Smooth muscle cell (in vitro differentiated cells): ENCODE results near the gene XXYLT1. TPM values are rescaled to one million over a fixed set of nuclear protein-coding genes. Genes with fewer than 3 reads are reported as not detected.

Experiments
- DNase-seq: peaks from one replicate; lab custom pipeline; 2025; ENCODE audit not compliant: unreplicated experiment; lab: John Stamatoyannopoulos, UW
- H2AFZ ChIP-seq: fragments of 200-600 bp; sonication (generic); 2 replicates; pipeline ENCODE4 v1.6.0; 2016; ENCODE audit warnings: antibody characterized with exemption, low read depth, mild to moderate bottlenecking
- H3F3A ChIP-seq: fragments of 200-600 bp; sonication (generic); 2 replicates; pipeline ENCODE4 v1.6.0; 2017; ENCODE audit warnings: antibody characterized with exemption, low read depth
- H3K27ac ChIP-seq: fragments of 200-600 bp; sonication (generic); 2 replicates; pipeline ENCODE4 v1.5.1; 2016; ENCODE audit warnings: low read depth, mild to moderate bottlenecking
- H3K27me3 ChIP-seq: fragments of 200-600 bp; sonication (generic); 2 replicates; pipeline ENCODE4 v1.6.1; 2016; ENCODE audit warnings: low read depth, mild to moderate bottlenecking
- H3K36me3 ChIP-seq: fragments of 200-600 bp; sonication (generic); 2 replicates; pipeline ENCODE4 v1.5.1; 2016; ENCODE audit warnings: low read depth
- H3K4me1 ChIP-seq: fragments of 200-600 bp; sonication (generic); 2 replicates; pipeline ENCODE4 v1.5.1; 2016; ENCODE audit warnings: low read depth
- H3K4me2 ChIP-seq: fragments of 200-600 bp; sonication (generic); 2 replicates; pipeline ENCODE4 v1.6.0; 2016; ENCODE audit warnings: mild to moderate bottlenecking
- H3K4me3 ChIP-seq: fragments of 200-600 bp; sonication (generic); 2 replicates; pipeline ENCODE4 v1.5.1; 2016; ENCODE audit warnings: mild to moderate bottlenecking
- H3K79me2 ChIP-seq: fragments of 200-600 bp; sonication (generic); 2 replicates; pipeline ENCODE4 v1.6.0; 2016; ENCODE audit warnings: low read depth, mild to moderate bottlenecking
- H3K9ac ChIP-seq: fragments of 200-600 bp; sonication (generic); 2 replicates; pipeline ENCODE4 v1.6.0; 2016; ENCODE audit warnings: low read depth
- H3K9me3 ChIP-seq: fragments of 200-600 bp; sonication (generic); replicated peaks from 2 replicates; pipeline ENCODE4 v1.5.1; 2016; ENCODE audit warnings: low read depth
- H4K20me1 ChIP-seq: fragments of 200-600 bp; sonication (generic); 2 replicates; pipeline ENCODE4 v1.6.0; 2016; ENCODE audit warnings: low read depth
- CTCF ChIP-seq: fragments of 200-600 bp; sonication (generic); IDR thresholded peaks from 2 replicates; pipeline ENCODE4 v1.5.1; 2017; ENCODE audit warnings: borderline replicate concordance, mild to moderate bottlenecking, antibody characterized with exemption; ENCODE audit not compliant: insufficient read depth, poor library complexity, severe bottlenecking
- WGBS: methylation state at CpG from one replicate; pipeline ENCODE4 v1.1.7; 2016; ENCODE audit warnings: low lambda C conversion rate; 5-methylcytosine and 5-hydroxymethylcytosine counted together
- polyA plus RNA-seq: library from polyadenylated mRNA; unstranded; fragments of >200 nt; fragmentation: Nextera tagmentation; extraction: Ambion mirVana; gene quantifications from 2 replicates; pipeline ENCODE4 v1.2.1, GENCODE V29; 2016
- total RNA-seq: library from RNA; depleted of rRNA; stranded (reverse); fragments of >200 nt; gene quantifications from 2 replicates; pipeline ENCODE4 v1.2.3, GENCODE V29; 2014

XXYLT1 gene
- total and polyA plus RNA-seq, 2 experiments from 2014 or later = 22.2 to 35.4 TPM

- 96% methylated on average over 11 of the region's 11 CpGs for WGBS
- peaks cover 9% of the 10 kb centered on the region for H3K4me1 ChIP-seq
- TF ChIP-seq CTCF = no peak
- no peak overlapping the region for H3K4me2 ChIP-seq
- no peak overlapping the region for H3K9ac ChIP-seq
- H3K4me3 ChIP-seq = no peak overlapping the region
- H3F3A ChIP-seq = peaks cover 3% of the 10 kb centered on the region
- no peaks in the 10 kb centered on the region for H3K36me3 ChIP-seq
- no peaks in the 10 kb centered on the region for H3K27me3 ChIP-seq
- H4K20me1 ChIP-seq = peaks cover 15% of the 10 kb centered on the region
- no peaks in the 10 kb centered on the region for H3K9me3 ChIP-seq
- DNase-seq = no peak
- H2AFZ ChIP-seq = no peak overlapping the region
- H3K79me2 ChIP-seq = peaks cover 21% of the 10 kb centered on the region
- no peak overlapping the region for H3K27ac ChIP-seq
Measured at GRCh38 chr3:195268576-195269309, 2.2 kb downstream of the XXYLT1 start.

GRCh38 chr3:195267096-195267495 is 3.9 kb downstream of the XXYLT1 start:
- Histone ChIP-seq H3K4me1 (peaks cover 9% of the 10 kb centered on the region), H3K79me2 (peaks cover 21% of the 10 kb centered on the region), H3K9ac (no peak overlapping the region), H3K9me3 (no peaks in the 10 kb centered on the region), H3F3A (peaks cover 8% of the 10 kb centered on the region), H3K4me2 (no peak overlapping the region), H3K36me3 (no peaks in the 10 kb centered on the region), H3K4me3 (no peak overlapping the region), H2AFZ (no peak overlapping the region), H3K27me3 (no peaks in the 10 kb centered on the region), H4K20me1 (peaks cover 16% of the 10 kb centered on the region), H3K27ac (no peak overlapping the region)
- no peak for TF ChIP-seq CTCF
- DNase-seq = no peak
- 94% methylated on average over 3 of the region's 3 CpGs for WGBS

GRCh38 chr3:195266428-195266827 is 4.5 kb downstream of the XXYLT1 start:
- no peaks in the 10 kb centered on the region for H3K27me3 ChIP-seq
- DNase-seq = no peak
- H3K4me3 ChIP-seq = no peak overlapping the region
- no peak overlapping the region for H2AFZ ChIP-seq
- no peak overlapping the region for H3K9ac ChIP-seq
- peaks cover 9% of the 10 kb centered on the region for H3K4me1 ChIP-seq
- no peak for TF ChIP-seq CTCF
- H3F3A ChIP-seq = peaks cover 8% of the 10 kb centered on the region
- WGBS = 94% methylated on average over 5 of the region's 5 CpGs
- H3K79me2 ChIP-seq = peaks cover 21% of the 10 kb centered on the region
- H3K27ac ChIP-seq = no peak overlapping the region
- no peaks in the 10 kb centered on the region for H3K36me3 ChIP-seq
- no peak overlapping the region for H3K4me2 ChIP-seq
- no peaks in the 10 kb centered on the region for H3K9me3 ChIP-seq
- peaks cover 16% of the 10 kb centered on the region for H4K20me1 ChIP-seq

- Histone ChIP-seq H3K9me3 (no peaks in the 10 kb centered on the region), H3K27ac (no peak overlapping the region), H3K36me3 (no peaks in the 10 kb centered on the region), H3K4me2 (no peak overlapping the region), H3K4me3 (no peak overlapping the region), H3F3A (peaks cover 8% of the 10 kb centered on the region), H3K4me1 (peaks cover 9% of the 10 kb centered on the region), H3K9ac (no peak overlapping the region), H3K27me3 (no peaks in the 10 kb centered on the region), H3K79me2 (peaks cover 21% of the 10 kb centered on the region), H4K20me1 (peaks cover 16% of the 10 kb centered on the region), H2AFZ (no peak overlapping the region)
- no peak for DNase-seq
- 94% methylated on average over 13 of the region's 13 CpGs for WGBS
- no peak for TF ChIP-seq CTCF
Measured at GRCh38 chr3:195265363-195265976, 5.5 kb downstream of the XXYLT1 start.
